Glutamatergic neuron (in vitro differentiated cells): Measurements from ENCODE around the gene PCK1. TPM values are rescaled to one million over a fixed set of nuclear protein-coding genes. Genes with fewer than 3 reads are reported as not detected.

Experiments
- DNase-seq: peaks from one replicate; pipeline ENCODE4 v3.0.0; 2022
- H3K27ac Mint-ChIP-seq: one replicate; pipeline ENCODE4 v1.8.0; 2020; ENCODE audit warnings: mild to moderate bottlenecking, mixed read lengths, inconsistent platforms; ENCODE audit not compliant: unreplicated experiment
- H3K27me3 Mint-ChIP-seq: one replicate; pipeline ENCODE4 v1.8.0; 2020; ENCODE audit warnings: mild to moderate bottlenecking, moderate library complexity, mixed read lengths, inconsistent platforms; ENCODE audit not compliant: unreplicated experiment
- H3K36me3 Mint-ChIP-seq: one replicate; pipeline ENCODE4 v1.8.0; 2020; ENCODE audit warnings: mild to moderate bottlenecking, mixed read lengths, inconsistent platforms; ENCODE audit not compliant: unreplicated experiment
- H3K4me1 Mint-ChIP-seq: one replicate; pipeline ENCODE4 v1.8.0; 2020; ENCODE audit warnings: mild to moderate bottlenecking, low read depth, mixed read lengths, inconsistent platforms; ENCODE audit not compliant: unreplicated experiment
- H3K4me3 Mint-ChIP-seq: one replicate; pipeline ENCODE4 v1.8.0; 2020; ENCODE audit warnings: mild to moderate bottlenecking, mixed read lengths, inconsistent platforms; ENCODE audit not compliant: unreplicated experiment
- H3K9me3 Mint-ChIP-seq: one replicate; pipeline ENCODE4 v1.8.0; 2020; ENCODE audit warnings: mild to moderate bottlenecking, moderate library complexity, mixed read lengths, inconsistent platforms; ENCODE audit not compliant: unreplicated experiment
- CTCF ChIP-seq: fragments of 200-600 bp; sonication (generic); IDR thresholded peaks from one replicate; pipeline ENCODE4 v1.5.0; 2021; ENCODE audit not compliant: partially characterized antibody, unreplicated experiment
- total RNA-seq: library from RNA; stranded (reverse); fragmentation: NEBNext Ultra II Directional; extraction: Animal tissue kit (Norgen Biotek cat#: 25700); gene quantifications from one replicate; pipeline ENCODE4 v1.2.1, GENCODE V29; 2021; ENCODE audit not compliant: unreplicated experiment

PCK1 gene
- total RNA-seq, 1 donor from 2014 or later: not detected

- Mint-ChIP-seq H3K4me1 (peaks cover 4% of the 10 kb centered on the region), H3K27me3 (peaks cover 9% of the 10 kb centered on the region), H3K36me3 (no peaks in the 10 kb centered on the region), H3K9me3 (peaks cover 5% of the 10 kb centered on the region), H3K27ac (no peak overlapping the region), H3K4me3 (no peak overlapping the region)
- no peak for TF ChIP-seq CTCF
- no peak for DNase-seq
Measured at GRCh38 chr20:57579898-57580447, 19.1 kb downstream of the PCK1 start.

- H3K27me3 Mint-ChIP-seq: peaks cover 11% of the 10 kb centered on the region
- no peak overlapping the region for H3K4me3 Mint-ChIP-seq
- peaks cover 5% of the 10 kb centered on the region for H3K9me3 Mint-ChIP-seq
- H3K36me3 Mint-ChIP-seq: no peaks in the 10 kb centered on the region
- no peak overlapping the region for H3K27ac Mint-ChIP-seq
- no peak for DNase-seq
- H3K4me1 Mint-ChIP-seq: peaks cover 4% of the 10 kb centered on the region
- no peak for TF ChIP-seq CTCF
Measured at GRCh38 chr20:57580478-57581201, 19.7 kb downstream of the PCK1 start.

GRCh38 chr20:57581202-57582028 is 20.5 kb downstream of the PCK1 start:
- no peak overlapping the region for H3K27ac Mint-ChIP-seq
- peaks cover 5% of the 10 kb centered on the region for H3K9me3 Mint-ChIP-seq
- H3K4me3 Mint-ChIP-seq: no peak overlapping the region
- peaks cover 4% of the 10 kb centered on the region for H3K4me1 Mint-ChIP-seq
- no peak for TF ChIP-seq CTCF
- DNase-seq: no peak
- H3K36me3 Mint-ChIP-seq: no peaks in the 10 kb centered on the region
- H3K27me3 Mint-ChIP-seq: peaks cover 11% of the 10 kb centered on the region

- Mint-ChIP-seq H3K9me3 (peaks cover 6% of the 10 kb centered on the region), H3K4me3 (no peak overlapping the region), H3K36me3 (no peaks in the 10 kb centered on the region), H3K27ac (no peak overlapping the region), H3K27me3 (peaks cover 11% of the 10 kb centered on the region), H3K4me1 (peaks cover 4% of the 10 kb centered on the region)
- TF ChIP-seq CTCF: no peak
- no peak for DNase-seq
Measured at GRCh38 chr20:57582029-57582378, 21.1 kb downstream of the PCK1 start.
